GM18870 (cell line): Measurements from ENCODE around the gene DLL4.

Experiments
- ATAC-seq: cut with Tn5 transposase; IDR thresholded peaks from one replicate; pipeline ENCODE4 v1.9.1; 2021; ENCODE audit warnings: moderate library complexity; ENCODE audit not compliant: unreplicated experiment

DLL4 gene

DNA sequence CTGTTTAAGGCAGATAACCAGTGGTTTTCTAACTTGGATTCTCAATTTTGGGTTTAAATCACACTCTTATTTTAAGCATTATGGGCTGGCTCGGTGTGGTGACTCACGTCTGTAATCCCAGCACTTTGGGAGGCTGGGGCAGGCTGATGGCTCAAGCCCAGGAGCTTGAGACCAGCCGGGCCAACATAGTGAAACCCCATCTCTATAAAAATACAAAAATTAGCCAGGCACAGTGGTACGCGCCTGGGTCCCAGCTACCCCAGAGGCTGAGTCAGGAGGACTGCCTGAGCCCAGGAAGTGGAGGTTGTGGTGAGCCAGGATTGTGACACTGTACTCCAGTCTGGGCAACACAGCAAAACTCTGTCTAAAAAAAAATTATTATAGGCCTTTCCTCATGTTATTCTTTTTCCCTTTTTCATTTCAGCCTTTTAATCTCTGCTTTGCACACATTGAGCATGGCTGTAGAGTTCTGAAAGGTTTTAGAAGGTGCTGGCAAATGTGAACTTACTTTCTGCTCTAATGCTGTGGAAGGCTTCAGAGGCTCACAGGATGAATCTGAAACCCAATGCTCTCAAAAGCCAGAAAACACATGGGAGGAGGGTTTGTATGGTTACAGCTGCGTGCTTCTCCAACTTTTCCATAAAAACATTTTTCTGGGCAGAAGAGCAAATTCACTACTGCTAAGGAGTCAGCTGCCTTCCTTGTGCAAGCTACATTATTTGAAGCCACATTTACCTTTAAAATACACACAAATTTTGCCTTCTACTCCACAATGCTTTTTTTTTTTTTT is 56.6 kb downstream of the DLL4 start:
- no peak for ATAC-seq

DNA sequence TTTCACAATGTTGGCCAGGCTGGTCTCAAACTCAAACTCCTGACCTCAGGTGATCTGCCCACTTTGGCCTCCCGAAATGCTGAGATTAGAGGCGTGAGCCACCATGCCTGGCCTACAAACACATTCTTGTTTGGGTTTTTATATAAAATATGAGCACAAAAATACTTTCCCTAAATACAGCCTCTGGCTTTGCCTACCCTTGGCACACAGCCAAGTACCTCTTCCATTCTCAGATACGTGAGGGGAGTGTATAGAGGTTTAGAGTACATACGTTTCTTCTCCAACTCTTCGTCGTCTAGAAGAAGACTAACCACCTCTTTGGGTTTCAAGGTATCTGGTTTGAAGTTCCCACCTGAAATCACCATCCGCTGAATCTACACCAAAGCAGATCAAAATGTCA is 57.7 kb downstream of the DLL4 start:
- no peak for ATAC-seq

DNA sequence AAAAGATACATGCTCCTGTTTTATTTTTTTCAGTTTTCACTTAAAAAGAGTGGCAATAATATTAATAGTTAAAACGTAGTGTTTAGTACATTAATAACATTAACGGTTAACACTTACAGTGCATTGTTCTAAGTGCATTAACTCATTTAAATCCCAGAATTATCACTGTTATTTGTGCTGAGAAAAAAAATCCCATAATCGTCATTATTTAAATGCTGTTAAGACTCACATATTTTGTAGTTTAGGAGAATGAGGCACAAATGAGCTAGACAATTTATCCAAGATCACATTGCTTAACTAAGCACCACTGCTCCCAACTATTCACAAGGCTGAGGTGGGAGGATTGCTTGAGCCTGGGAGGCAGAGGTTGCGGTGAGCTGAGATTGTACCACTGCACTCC is 59.0 kb downstream of the DLL4 start:
- no peak for ATAC-seq
